Measurements from ENCODE around the gene ZNF521.

ZNF521 gene

GRCh38 chr18:25126751-25127150, 225.2 kb downstream of the ZNF521 start:
- TF ChIP-seq CTCF (IDR thresholded peaks at IDR 0.05; ENCODE audit: insufficient read depth, low read length, poor library complexity, severe bottlenecking) (no peak), EZH2phosphoT487 (conservative IDR thresholded peaks at IDR 0.05; ENCODE audit: low read length) (no peak)
- H3K27me3 ChIP-seq (ENCODE audit: low read length): no peaks in the 10 kb centered on the region
- no peak overlapping the region for H3K9ac ChIP-seq (ENCODE audit: low read length)
- no peak overlapping the region for H2AFZ ChIP-seq (ENCODE audit: low read depth, low read length, severe bottlenecking)
- no peaks in the 10 kb centered on the region for H3K36me3 ChIP-seq (ENCODE audit: low read length)
- no peak overlapping the region for H3K4me2 ChIP-seq (ENCODE audit: low read depth, low read length, poor library complexity, severe bottlenecking)
- no peaks in the 10 kb centered on the region for H3K9me2 ChIP-seq (replicated peaks; ENCODE audit: insufficient read depth, low read length)
- no peaks in the 10 kb centered on the region for H4K20me1 ChIP-seq (ENCODE audit: low read depth, low read length)
- no peaks in the 10 kb centered on the region for H3K79me2 ChIP-seq (ENCODE audit: insufficient read depth, low read length)
- H3K4me3 ChIP-seq (ENCODE audit: insufficient read depth, low read length, poor library complexity, severe bottlenecking): no peak overlapping the region
- H3K27ac ChIP-seq (ENCODE audit: low read depth, low read length): no peak overlapping the region
- H3K9me3 ChIP-seq (ENCODE audit: insufficient read depth, low read length): no peaks in the 10 kb centered on the region
- H3F3A ChIP-seq (ENCODE audit: insufficient read depth): no peaks in the 10 kb centered on the region

GRCh38 chr18:25125680-25126079, 226.3 kb downstream of the ZNF521 start:
- H3K4me2 ChIP-seq (ENCODE audit: low read depth, low read length, poor library complexity, severe bottlenecking): no peak overlapping the region
- no peaks in the 10 kb centered on the region for H3K27me3 ChIP-seq (ENCODE audit: low read length)
- H3K9me3 ChIP-seq (ENCODE audit: insufficient read depth, low read length): no peaks in the 10 kb centered on the region
- H3K27ac ChIP-seq (ENCODE audit: low read depth, low read length): no peak overlapping the region
- no peak for TF ChIP-seq CTCF (IDR thresholded peaks at IDR 0.05; ENCODE audit: insufficient read depth, low read length, poor library complexity, severe bottlenecking)
- TF ChIP-seq EZH2phosphoT487 (conservative IDR thresholded peaks at IDR 0.05; ENCODE audit: low read length): no peak
- no peaks in the 10 kb centered on the region for H4K20me1 ChIP-seq (ENCODE audit: low read depth, low read length)
- H3K9ac ChIP-seq (ENCODE audit: low read length): no peak overlapping the region
- H3K9me2 ChIP-seq (replicated peaks; ENCODE audit: insufficient read depth, low read length): no peaks in the 10 kb centered on the region
- H3K36me3 ChIP-seq (ENCODE audit: low read length): no peaks in the 10 kb centered on the region
- H3K79me2 ChIP-seq (ENCODE audit: insufficient read depth, low read length): no peaks in the 10 kb centered on the region
- H3F3A ChIP-seq (ENCODE audit: insufficient read depth): no peaks in the 10 kb centered on the region
- H3K4me3 ChIP-seq (ENCODE audit: insufficient read depth, low read length, poor library complexity, severe bottlenecking): no peak overlapping the region
- no peak overlapping the region for H2AFZ ChIP-seq (ENCODE audit: low read depth, low read length, severe bottlenecking)

GRCh38 chr18:25123438-25124232, 228.3 kb downstream of the ZNF521 start:
- no peak for TF ChIP-seq EZH2phosphoT487 (conservative IDR thresholded peaks at IDR 0.05; ENCODE audit: low read length)
- TF ChIP-seq CTCF (IDR thresholded peaks at IDR 0.05; ENCODE audit: insufficient read depth, low read length, poor library complexity, severe bottlenecking): no peak
- Histone ChIP-seq H3K27ac (ENCODE audit: low read depth, low read length) (no peak overlapping the region), H3K36me3 (ENCODE audit: low read length) (no peaks in the 10 kb centered on the region), H3K4me2 (ENCODE audit: low read depth, low read length, poor library complexity, severe bottlenecking) (no peak overlapping the region), H2AFZ (ENCODE audit: low read depth, low read length, severe bottlenecking) (no peak overlapping the region), H3K9ac (ENCODE audit: low read length) (no peak overlapping the region), H3K9me3 (ENCODE audit: insufficient read depth, low read length) (no peaks in the 10 kb centered on the region), H3K9me2 (replicated peaks; ENCODE audit: insufficient read depth, low read length) (no peaks in the 10 kb centered on the region), H4K20me1 (ENCODE audit: low read depth, low read length) (no peaks in the 10 kb centered on the region), H3F3A (ENCODE audit: insufficient read depth) (no peaks in the 10 kb centered on the region), H3K27me3 (ENCODE audit: low read length) (no peaks in the 10 kb centered on the region), H3K79me2 (ENCODE audit: insufficient read depth, low read length) (no peaks in the 10 kb centered on the region), H3K4me3 (ENCODE audit: insufficient read depth, low read length, poor library complexity, severe bottlenecking) (no peak overlapping the region)

Measured in SU-DHL-6 (cell line).